H9 (cell line): ENCODE results near the gene TTC12. TPM values are rescaled to one million over a fixed set of nuclear protein-coding genes. Genes with fewer than 3 reads are reported as not detected.

Source experiments
- DNase-seq: peaks from one replicate; pipeline ENCODE4 v3.0.0-alpha.2; 2017
- H2AFZ ChIP-seq: one replicate; pipeline ENCODE4 v1.6.1; 2013; ENCODE audit warnings: mild to moderate bottlenecking, low read length, control low read depth, moderate library complexity
- H2AK5ac ChIP-seq: 2 replicates; pipeline ENCODE4 v1.6.1; 2013; ENCODE audit warnings: low read length, control low read depth, mixed read lengths; ENCODE audit not compliant: insufficient read length
- H2BK120ac ChIP-seq: one replicate; pipeline ENCODE4 v1.6.1; 2013; ENCODE audit warnings: low read depth, mild to moderate bottlenecking, low read length, control low read depth, inconsistent platforms; ENCODE audit not compliant: poor library complexity, severe bottlenecking
- H2BK12ac ChIP-seq: 2 replicates; pipeline ENCODE4 v1.6.1; 2013; ENCODE audit warnings: low read length, control low read depth, mixed read lengths, low read depth; ENCODE audit not compliant: insufficient read length
- H2BK15ac ChIP-seq: 2 replicates; pipeline ENCODE4 v1.6.1; 2013; ENCODE audit warnings: low read depth, low read length, control low read depth
- H2BK20ac ChIP-seq: one replicate; pipeline ENCODE4 v1.6.1; 2013; ENCODE audit warnings: low read depth, mild to moderate bottlenecking, low read length, control low read depth, inconsistent platforms; ENCODE audit not compliant: poor library complexity, severe bottlenecking
- H2BK5ac ChIP-seq: 2 replicates; pipeline ENCODE4 v1.6.1; 2013; ENCODE audit warnings: low read length, control low read depth, mixed read lengths; ENCODE audit not compliant: insufficient read length
- H3K14ac ChIP-seq: 2 replicates; pipeline ENCODE4 v1.6.1; 2013; ENCODE audit warnings: low read length, control low read depth; ENCODE audit not compliant: insufficient read depth
- H3K18ac ChIP-seq: 2 replicates; pipeline ENCODE4 v1.6.1; 2013; ENCODE audit warnings: low read depth, mild to moderate bottlenecking, mixed read lengths, low read length, control low read depth; ENCODE audit not compliant: insufficient read length
- H3K23ac ChIP-seq: 2 replicates; pipeline ENCODE4 v1.6.1; 2013; ENCODE audit warnings: low read length, control low read depth, mixed read lengths, low read depth; ENCODE audit not compliant: insufficient read length
- H3K23me2 ChIP-seq: 2 replicates; pipeline ENCODE4 v1.6.1; 2013; ENCODE audit warnings: low read depth, mild to moderate bottlenecking, mixed read lengths, low read length, control low read depth; ENCODE audit not compliant: insufficient read length, poor library complexity, severe bottlenecking
- H3K27ac ChIP-seq: 2 replicates; pipeline ENCODE4 v1.5.1; 2013; ENCODE audit warnings: low read length, control low read depth, mixed read lengths, low read depth; ENCODE audit not compliant: insufficient read length
- H3K27me3 ChIP-seq: 2 replicates; pipeline ENCODE4 v1.6.1; 2013; ENCODE audit warnings: low read length, control low read depth, inconsistent platforms; ENCODE audit not compliant: insufficient read depth
- H3K4ac ChIP-seq: 2 replicates; pipeline ENCODE4 v1.6.1; 2013; ENCODE audit warnings: low read depth, mild to moderate bottlenecking, control low read depth, inconsistent platforms, low read length, moderate library complexity
- H3K4me1 ChIP-seq: 2 replicates; pipeline ENCODE4 v1.6.1; 2013; ENCODE audit warnings: low read length, control low read depth, inconsistent platforms; ENCODE audit not compliant: insufficient read depth
- H3K4me2 ChIP-seq: 2 replicates; pipeline ENCODE4 v1.6.1; 2013; ENCODE audit warnings: low read length, control low read depth, mixed read lengths; ENCODE audit not compliant: insufficient read length, insufficient read depth
- H3K56ac ChIP-seq: 2 replicates; pipeline ENCODE4 v1.6.1; 2013; ENCODE audit warnings: low read depth, mild to moderate bottlenecking, mixed read lengths, low read length, control low read depth; ENCODE audit not compliant: insufficient read length
- H3K79me1 ChIP-seq: 2 replicates; pipeline ENCODE4 v1.6.1; 2013; ENCODE audit warnings: low read depth, mild to moderate bottlenecking, moderate library complexity, low read length, control low read depth, inconsistent platforms; ENCODE audit not compliant: insufficient read depth, poor library complexity, severe bottlenecking
- H3K79me2 ChIP-seq: 2 replicates; pipeline ENCODE4 v1.6.1; 2013; ENCODE audit warnings: low read length, control low read depth, inconsistent platforms; ENCODE audit not compliant: insufficient read depth
- H3K9ac ChIP-seq: 2 replicates; pipeline ENCODE4 v1.6.1; 2013; ENCODE audit warnings: low read length, control low read depth, mixed read lengths; ENCODE audit not compliant: insufficient read length; ENCODE audit errors: extremely low read depth
- H3K9me3 ChIP-seq: one replicate; pipeline ENCODE4 v1.6.1; 2013; ENCODE audit warnings: low read depth, low read length, inconsistent platforms; ENCODE audit not compliant: control insufficient read depth
- H3T11ph ChIP-seq: one replicate; pipeline ENCODE4 v1.6.1; 2013; ENCODE audit warnings: mild to moderate bottlenecking, low read length, control low read depth, inconsistent platforms
- H4K20me1 ChIP-seq: one replicate; pipeline ENCODE4 v1.6.1; 2013; ENCODE audit not compliant: control insufficient read depth, insufficient read length, insufficient read depth
- H4K5ac ChIP-seq: 2 replicates; pipeline ENCODE4 v1.6.1; 2013; ENCODE audit warnings: low read depth, mild to moderate bottlenecking, mixed read lengths, low read length, control low read depth; ENCODE audit not compliant: insufficient read length
- H4K8ac ChIP-seq: replicated peaks from 2 replicates; pipeline ENCODE4 v1.6.1; 2013; ENCODE audit warnings: low read length, control low read depth, mixed read lengths, low read depth; ENCODE audit not compliant: insufficient read length
- H4K91ac ChIP-seq: 2 replicates; pipeline ENCODE4 v1.6.1; 2013; ENCODE audit warnings: low read depth, mild to moderate bottlenecking, moderate library complexity, mixed read lengths, low read length, control low read depth; ENCODE audit not compliant: insufficient read length
- H3K27ac Mint-ChIP-seq, 3 experiments: 2 replicates in 2 of 3; 3 replicates in 1 of 3; pipeline ENCODE4 v1.8.0; 2020 to 2021; ENCODE audit warnings: mixed read lengths in 3 of 3, mild to moderate bottlenecking in 1 of 3, moderate library complexity in 1 of 3
- H3K27me3 Mint-ChIP-seq: 2 replicates; pipeline ENCODE4 v1.8.0; 2021; ENCODE audit warnings: low read depth, mild to moderate bottlenecking, moderate library complexity, mixed read lengths
- H3K36me3 Mint-ChIP-seq, 3 experiments: 2 replicates in 2 of 3; 3 replicates in 1 of 3; pipeline ENCODE4 v1.8.0; 2020 to 2021; ENCODE audit warnings: low read depth in 3 of 3, mixed read lengths in 3 of 3; ENCODE audit not compliant: insufficient read depth in 1 of 3
- H3K4me1 Mint-ChIP-seq, 2 experiments: 2 replicates each; pipeline ENCODE4 v1.8.0; 2020; ENCODE audit warnings: mixed read lengths in 2 of 2
- H3K4me3 Mint-ChIP-seq, 2 experiments: 2 replicates in 1 of 2; 3 replicates in 1 of 2; pipeline ENCODE4 v1.8.0; 2020 to 2021; ENCODE audit warnings: mild to moderate bottlenecking in 2 of 2, mixed read lengths in 2 of 2, moderate library complexity in 1 of 2
- H3K9me3 Mint-ChIP-seq, 2 experiments: 2 replicates in 1 of 2; 3 replicates in 1 of 2; pipeline ENCODE4 v1.8.0; 2020; ENCODE audit warnings: mild to moderate bottlenecking in 2 of 2, mixed read lengths in 2 of 2, moderate library complexity in 1 of 2
- WGBS: extraction: QIAGEN DNeasy Blood & Tissue Kit; methylation state at CpG from one replicate; pipeline ENCODE4 v1.1.7; 2013; ENCODE audit warnings: missing lambda C conversion rate, low lambda C conversion rate, mixed read lengths; ENCODE audit not compliant: insufficient read length; ENCODE audit errors: extremely low coverage; 5-methylcytosine and 5-hydroxymethylcytosine counted together
- total RNA-seq: library from RNA; stranded (reverse); gene quantifications from 2 replicates; pipeline ENCODE4 v1.2.1, GENCODE V29; 2021
- TF ChIP-seq, protein P1 (sequence below): fragments of 200-600 bp; sonication (generic); conservative IDR thresholded peaks from 3 replicates; pipeline ENCODE4 v1.8.0; 2021; ENCODE audit warnings: antibody characterized with exemption, mild to moderate bottlenecking

TTC12 gene
- total RNA-seq, 1 experiment from 2014 or later = 8.3 TPM

DNA sequence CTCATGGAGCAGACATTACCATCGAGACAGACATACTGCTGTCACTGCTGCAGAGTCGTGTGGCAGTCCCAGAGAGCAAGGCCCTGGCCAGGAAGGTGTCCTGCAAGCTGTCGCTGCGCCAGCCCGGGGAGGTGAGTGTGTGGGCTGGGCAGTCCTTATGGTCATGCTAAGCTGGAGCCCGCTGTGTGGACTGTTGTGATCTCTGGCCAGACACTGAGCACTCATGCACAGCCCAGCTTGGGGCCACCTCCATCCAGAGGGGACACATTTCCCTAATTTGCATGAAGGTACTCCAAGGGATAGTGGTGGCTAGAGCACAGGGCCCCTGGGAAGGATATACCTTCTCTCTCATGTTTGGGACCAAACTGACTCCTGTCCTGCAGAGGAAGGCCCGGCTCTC lies 82.8 kb downstream of the TTC12 start:
- Histone ChIP-seq H2BK20ac (no peak overlapping the region), H2AFZ (no peak overlapping the region), H3K4me1 (no peaks in the 10 kb centered on the region), H3K56ac (no peak overlapping the region), H3K27me3 (no peaks in the 10 kb centered on the region), H3T11ph (no peak overlapping the region), H4K5ac (no peak overlapping the region), H3K23ac (no peak overlapping the region), H3K14ac (no peak overlapping the region), H4K8ac (no peak overlapping the region), H3K4ac (no peak overlapping the region), H3K18ac (no peak overlapping the region), H2BK120ac (no peak overlapping the region), H2BK5ac (no peak overlapping the region), H2BK12ac (no peak overlapping the region), H3K9me3 (no peaks in the 10 kb centered on the region), H2AK5ac (no peak overlapping the region), H3K4me2 (no peak overlapping the region), H3K79me2 (no peaks in the 10 kb centered on the region), H3K9ac (no peak overlapping the region), H3K79me1 (no peaks in the 10 kb centered on the region), H4K20me1 (no peaks in the 10 kb centered on the region), H3K23me2 (no peaks in the 10 kb centered on the region), H2BK15ac (no peak overlapping the region), H3K27ac (no peak overlapping the region), H4K91ac (no peak overlapping the region)
- no peak overlapping the region for H3K4me3 Mint-ChIP-seq
- H3K27me3 Mint-ChIP-seq = peaks cover 12% of the 10 kb centered on the region
- WGBS = no CpG with 5 or more reads among the region's 7 CpGs
- no peaks in the 10 kb centered on the region for H3K9me3 Mint-ChIP-seq
- no peak for DNase-seq
- H3K27ac Mint-ChIP-seq = no peak overlapping the region
- H3K4me1 Mint-ChIP-seq = 0 out of 4 replicates have a peak, but pooled peaks cover 0 to 4% of the 10 kb centered on the region in 2 experiments
- no peaks in the 10 kb centered on the region for H3K36me3 Mint-ChIP-seq
- TF ChIP-seq, protein P1, sequence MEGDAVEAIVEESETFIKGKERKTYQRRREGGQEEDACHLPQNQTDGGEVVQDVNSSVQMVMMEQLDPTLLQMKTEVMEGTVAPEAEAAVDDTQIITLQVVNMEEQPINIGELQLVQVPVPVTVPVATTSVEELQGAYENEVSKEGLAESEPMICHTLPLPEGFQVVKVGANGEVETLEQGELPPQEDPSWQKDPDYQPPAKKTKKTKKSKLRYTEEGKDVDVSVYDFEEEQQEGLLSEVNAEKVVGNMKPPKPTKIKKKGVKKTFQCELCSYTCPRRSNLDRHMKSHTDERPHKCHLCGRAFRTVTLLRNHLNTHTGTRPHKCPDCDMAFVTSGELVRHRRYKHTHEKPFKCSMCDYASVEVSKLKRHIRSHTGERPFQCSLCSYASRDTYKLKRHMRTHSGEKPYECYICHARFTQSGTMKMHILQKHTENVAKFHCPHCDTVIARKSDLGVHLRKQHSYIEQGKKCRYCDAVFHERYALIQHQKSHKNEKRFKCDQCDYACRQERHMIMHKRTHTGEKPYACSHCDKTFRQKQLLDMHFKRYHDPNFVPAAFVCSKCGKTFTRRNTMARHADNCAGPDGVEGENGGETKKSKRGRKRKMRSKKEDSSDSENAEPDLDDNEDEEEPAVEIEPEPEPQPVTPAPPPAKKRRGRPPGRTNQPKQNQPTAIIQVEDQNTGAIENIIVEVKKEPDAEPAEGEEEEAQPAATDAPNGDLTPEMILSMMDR = no peak
